Cardiac muscle cell (in vitro differentiated cells and primary cell): ENCODE data around the gene AURKAIP1. TPM values are rescaled to one million over a fixed set of nuclear protein-coding genes. Genes with fewer than 3 reads are reported as not detected.

ENCODE experiments used
- DNase-seq, 2 donors: peaks; one replicate each; pipeline versions ENCODE4 v3.0.0 to v3.0.0-alpha.2; 2010 to 2017; ENCODE audit warnings: low read depth in 1 of 2, low spot score in 1 of 2
- H3K27ac ChIP-seq: fragments of 200-600 bp; sonication (generic); 2 replicates; pipeline ENCODE4 v1.5.1; 2016
- H3K27me3 ChIP-seq: fragments of 200-600 bp; sonication (generic); 2 replicates; pipeline ENCODE4 v1.6.0; 2016; ENCODE audit warnings: control low read depth
- H3K36me3 ChIP-seq: fragments of 200-600 bp; sonication (generic); 2 replicates; pipeline ENCODE4 v1.5.1; 2016; ENCODE audit warnings: control low read depth
- H3K4me1 ChIP-seq: fragments of 200-600 bp; sonication (generic); 2 replicates; pipeline ENCODE4 v1.8.1; 2017; ENCODE audit warnings: low read depth, mild to moderate bottlenecking, mixed run types
- H3K4me3 ChIP-seq: fragments of 200-600 bp; sonication (generic); 2 replicates; pipeline ENCODE4 v1.5.1; 2016; ENCODE audit warnings: mild to moderate bottlenecking
- H3K9me3 ChIP-seq: fragments of 200-600 bp; sonication (generic); 2 replicates; pipeline ENCODE4 v1.5.1; 2017; ENCODE audit warnings: low read depth, mild to moderate bottlenecking, control low read depth
- CTCF ChIP-seq: IDR thresholded peaks from 2 replicates; pipeline ENCODE4 v1.5.1; 2012; ENCODE audit warnings: low read depth, mild to moderate bottlenecking, low read length
- polyA plus RNA-seq: library from polyadenylated mRNA; unstranded; fragments of >200 nt; fragmentation: Nextera tagmentation; extraction: Ambion mirVana; gene quantifications from 2 replicates; pipeline ENCODE4 v1.2.1, GENCODE V29; 2016
- total RNA-seq: library from RNA; depleted of rRNA; stranded (reverse); fragments of >200 nt; gene quantifications from 2 replicates; pipeline ENCODE4 v1.2.3, GENCODE V29; 2016

AURKAIP1 gene
- total and polyA plus RNA-seq, 2 experiments from 2014 or later: 235 to 305 TPM

- DNase-seq: no peak
- no peak for TF ChIP-seq CTCF
- Histone ChIP-seq H3K9me3 (no peaks in the 10 kb centered on the region), H3K36me3 (peaks cover 2% of the 10 kb centered on the region), H3K4me3 (no peak overlapping the region), H3K4me1 (no peaks in the 10 kb centered on the region), H3K27me3 (no peaks in the 10 kb centered on the region), H3K27ac (no peak overlapping the region)
Observed at GRCh38 chr1:1340185-1340584, 34.8 kb downstream of the AURKAIP1 start.

- DNase-seq: no peak
- no peak overlapping the region for H3K27ac ChIP-seq
- TF ChIP-seq CTCF: no peak
- H3K36me3 ChIP-seq: peaks cover 2% of the 10 kb centered on the region
- no peaks in the 10 kb centered on the region for H3K27me3 ChIP-seq
- H3K9me3 ChIP-seq: no peaks in the 10 kb centered on the region
- H3K4me3 ChIP-seq: no peak overlapping the region
- no peaks in the 10 kb centered on the region for H3K4me1 ChIP-seq
Observed at GRCh38 chr1:1338278-1338677, 36.7 kb downstream of the AURKAIP1 start.

GRCh38 chr1:1337793-1338147 lies 37.2 kb downstream of the AURKAIP1 start:
- DNase-seq: no peak
- no peaks in the 10 kb centered on the region for H3K27me3 ChIP-seq
- H3K4me1 ChIP-seq: no peaks in the 10 kb centered on the region
- no peak overlapping the region for H3K27ac ChIP-seq
- no peak for TF ChIP-seq CTCF
- peaks cover 2% of the 10 kb centered on the region for H3K36me3 ChIP-seq
- no peaks in the 10 kb centered on the region for H3K9me3 ChIP-seq
- H3K4me3 ChIP-seq: no peak overlapping the region

DNA sequence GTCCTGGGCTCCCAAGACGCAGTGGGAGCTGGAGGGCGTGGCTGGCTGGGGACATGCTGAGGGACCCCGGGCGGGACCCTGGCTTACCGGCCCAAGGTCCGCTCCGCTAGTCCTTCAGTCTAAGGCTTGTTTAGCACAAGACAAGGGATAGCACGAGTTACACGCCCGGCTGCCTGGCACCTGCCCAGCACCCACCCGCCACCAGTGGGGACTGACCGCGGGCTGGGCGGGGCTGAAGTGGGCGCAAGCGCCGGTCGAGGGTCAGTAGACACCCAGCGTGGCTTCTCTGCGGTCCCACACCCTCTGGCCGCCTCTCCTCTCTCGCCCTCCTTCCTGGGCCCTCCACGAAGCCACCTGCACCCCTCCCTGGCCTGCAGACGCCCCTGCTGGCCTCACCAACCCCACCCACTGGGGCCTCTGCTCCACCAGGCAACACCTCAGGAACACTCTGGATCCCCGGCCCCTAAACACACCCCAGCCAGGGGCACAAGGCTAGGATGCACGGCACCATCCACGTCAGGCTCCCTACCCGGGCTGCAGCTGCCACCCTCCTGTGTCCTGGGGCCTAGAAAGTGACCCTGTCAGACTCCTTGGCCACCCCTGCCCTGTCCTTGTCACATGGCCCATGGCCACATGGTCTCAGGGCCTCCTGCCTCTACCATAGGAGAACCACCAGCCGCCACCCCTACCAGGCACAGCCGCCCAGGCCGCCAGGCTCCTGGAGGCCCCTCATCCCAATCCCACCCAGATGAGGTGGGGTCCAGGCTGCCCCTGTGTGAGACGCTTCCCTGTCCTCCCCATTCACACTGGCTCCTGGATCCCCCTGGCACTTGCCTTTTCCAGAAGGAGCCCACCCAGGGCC lies 37.8 kb downstream of the AURKAIP1 start:
- no peak overlapping the region for H3K27ac ChIP-seq
- no peaks in the 10 kb centered on the region for H3K9me3 ChIP-seq
- TF ChIP-seq CTCF: no peak
- H3K36me3 ChIP-seq: peaks cover 2% of the 10 kb centered on the region
- no peaks in the 10 kb centered on the region for H3K4me1 ChIP-seq
- no peak overlapping the region for H3K4me3 ChIP-seq
- no peak for DNase-seq
- no peaks in the 10 kb centered on the region for H3K27me3 ChIP-seq

GRCh38 chr1:1336446-1336845 lies 38.6 kb downstream of the AURKAIP1 start:
- no peak for TF ChIP-seq CTCF
- Histone ChIP-seq H3K27me3 (no peaks in the 10 kb centered on the region), H3K4me3 (no peak overlapping the region), H3K9me3 (no peaks in the 10 kb centered on the region), H3K36me3 (peaks cover 2% of the 10 kb centered on the region), H3K4me1 (no peaks in the 10 kb centered on the region), H3K27ac (no peak overlapping the region)
- no peak for DNase-seq
